GM21515 (cell line): ENCODE results near the gene DRG2.
A peak's percentile ranks its signal among the peaks of the same experiment; 100 is the strongest.

Source experiments
- ATAC-seq: cut with Tn5 transposase; IDR thresholded peaks from one replicate; pipeline ENCODE4 v1.9.1; 2021; ENCODE audit not compliant: unreplicated experiment

DRG2 gene

DNA sequence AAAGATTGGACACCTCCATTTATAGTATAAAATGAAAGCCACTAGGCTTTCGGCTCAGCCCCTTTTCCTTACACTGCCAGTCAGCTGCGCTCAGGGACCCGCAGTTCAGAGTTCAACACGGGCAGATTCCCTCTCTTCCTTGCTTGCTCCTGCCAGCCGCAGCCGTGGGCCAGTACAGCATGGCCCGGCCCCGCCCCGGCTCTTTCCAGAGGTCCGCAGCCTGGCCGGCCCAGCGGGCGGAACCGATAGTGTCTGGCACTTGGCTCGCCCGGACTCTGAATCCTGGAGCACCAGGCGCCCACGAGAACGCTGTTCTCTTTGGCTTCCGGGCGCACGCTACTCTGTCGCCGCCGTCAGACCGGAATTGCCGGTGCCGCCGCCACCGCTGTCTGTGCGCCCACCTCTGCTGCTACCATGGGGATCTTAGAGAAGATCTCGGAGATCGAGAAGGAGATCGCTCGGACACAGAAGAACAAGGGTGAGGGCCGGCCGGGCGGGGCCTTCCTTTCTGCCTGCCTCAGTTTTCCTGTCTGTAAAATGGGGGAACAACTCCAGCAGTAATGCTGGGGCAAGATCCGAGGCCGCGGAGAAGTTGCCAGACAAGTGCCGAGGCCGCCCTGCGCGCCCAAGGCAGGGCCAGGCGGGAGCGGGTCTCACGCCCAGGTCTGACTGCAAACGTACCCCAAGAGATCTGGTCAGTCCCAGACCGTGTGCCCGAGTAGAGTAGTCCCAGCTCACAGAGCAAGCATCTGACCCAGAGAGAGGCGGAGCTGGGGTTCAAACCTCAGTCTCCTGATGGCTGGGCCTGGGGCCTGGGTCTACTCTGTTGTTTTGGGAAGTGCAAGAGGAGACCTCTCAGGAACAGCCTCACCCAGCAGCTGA is at the start of gene DRG2:
Gene DRG2 (plus strand): TSS at position 339 of the 882 bp plus-strand sequence. CDS start 76 bp downstream, at position 415.
- ATAC-seq, result peak; percentile 87

GRCh38 chr17:18038149-18038850 is 49.4 kb upstream of the DRG2 start:
- no peak for ATAC-seq

- peak; percentile 91 for ATAC-seq
These were observed 48.8 kb upstream of the DRG2 start, which contains the start of the genes ATPAF2 and GID4 for GRCh38 chr17:18038861-18039534. TSS of gene ATPAF2 (minus strand) at chr17:18039168. CDS start at chr17:18039013, 155 bp downstream. TSS of gene GID4 (plus strand) at chr17:18039408. CDS start at chr17:18039465, 57 bp downstream.

GRCh38 chr17:18039535-18040260 is 48.0 kb upstream of the DRG2 start:
- ATAC-seq, result no peak

GRCh38 chr17:18040261-18040858 is 47.4 kb upstream of the DRG2 start:
- no peak for ATAC-seq

GRCh38 chr17:18041776-18042175 is 46.0 kb upstream of the DRG2 start:
- no peak for ATAC-seq

GRCh38 chr17:18042983-18043382 is 44.8 kb upstream of the DRG2 start:
- no peak for ATAC-seq

GRCh38 chr17:18043491-18043890 is 44.3 kb upstream of the DRG2 start:
- no peak for ATAC-seq

- no peak for ATAC-seq
These were observed 43.1 kb upstream of the DRG2 start for GRCh38 chr17:18044609-18045008.

DNA sequence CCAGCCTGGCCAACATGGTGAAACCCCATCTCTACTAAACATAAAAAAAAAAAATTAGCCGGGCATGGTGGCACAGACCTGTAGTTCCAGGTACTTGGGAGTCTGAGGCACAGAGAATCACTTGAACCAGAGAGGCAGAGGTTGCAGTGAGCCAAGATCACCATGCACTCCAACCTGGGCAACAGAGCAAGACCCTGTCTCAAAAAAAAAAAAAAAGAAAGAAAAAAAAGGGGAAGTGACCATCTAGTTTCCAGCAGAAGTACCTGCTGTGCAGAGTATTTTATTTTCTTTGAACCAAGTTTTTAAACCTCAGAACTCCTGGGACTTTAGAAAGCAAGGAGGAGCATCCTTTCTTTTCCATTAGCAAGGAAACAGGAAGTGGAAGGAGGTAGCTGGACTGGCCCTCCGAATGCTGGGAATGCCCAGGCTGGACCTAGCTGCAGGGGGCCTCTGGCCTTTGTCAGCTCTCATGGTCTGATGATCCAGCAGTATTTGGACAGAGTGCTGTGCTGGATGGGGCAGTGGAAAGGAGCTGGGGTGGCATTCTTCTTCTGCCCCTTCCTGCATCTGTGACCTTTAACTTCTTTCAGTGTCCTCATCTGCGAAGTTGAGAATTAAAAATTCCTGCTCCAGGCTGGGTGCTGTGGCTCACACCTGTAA is 41.9 kb upstream of the DRG2 start:
- no peak for ATAC-seq

DNA sequence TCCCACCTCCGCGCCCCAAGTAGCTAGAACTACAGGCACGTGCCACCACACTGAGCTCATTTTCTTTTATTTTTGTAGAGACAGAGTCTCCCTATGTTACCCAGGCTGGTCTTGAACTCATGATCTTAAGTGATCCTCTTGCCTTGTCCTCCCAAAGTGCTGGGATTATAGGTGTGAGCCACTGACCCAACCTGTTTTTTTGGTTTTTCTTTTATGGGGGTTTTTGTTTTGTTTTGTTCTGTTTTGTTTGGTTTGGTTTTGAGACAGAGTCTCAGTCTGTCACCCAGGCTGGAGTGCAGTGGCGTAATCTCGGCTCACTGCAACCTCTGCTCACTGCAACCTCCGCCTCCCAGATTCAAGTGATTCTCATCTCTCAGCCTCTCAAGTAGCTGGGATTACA is 32.2 kb upstream of the DRG2 start:
- no peak for ATAC-seq

GRCh38 chr17:18056214-18056613 is 31.5 kb upstream of the DRG2 start:
- ATAC-seq, result no peak

DNA sequence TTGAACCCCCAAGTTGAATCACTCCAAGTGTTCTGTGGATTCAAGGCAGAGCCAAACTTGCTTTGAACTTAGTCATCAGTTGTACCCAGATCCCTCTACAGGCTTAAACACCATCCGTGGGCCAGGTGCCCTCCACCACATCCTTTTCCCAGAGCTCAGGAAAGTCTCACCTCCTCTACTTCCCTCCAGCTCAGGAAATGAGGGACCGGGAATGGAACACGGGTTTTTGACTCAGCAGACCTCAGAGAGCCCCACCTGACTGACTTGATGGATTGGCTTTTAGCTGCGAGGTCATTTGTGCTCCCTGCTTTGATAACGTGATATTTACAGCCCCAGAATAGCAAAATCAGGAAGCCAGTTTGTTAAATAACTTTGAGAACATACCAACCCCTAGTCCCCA is 28.5 kb upstream of the DRG2 start:
- no peak for ATAC-seq

GRCh38 chr17:18064053-18064452 is 23.7 kb upstream of the DRG2 start:
- ATAC-seq, result no peak

GRCh38 chr17:18065546-18065945 is 22.2 kb upstream of the DRG2 start:
- no peak for ATAC-seq

GRCh38 chr17:18066866-18067265 is 20.9 kb upstream of the DRG2 start:
- ATAC-seq, result no peak

DNA sequence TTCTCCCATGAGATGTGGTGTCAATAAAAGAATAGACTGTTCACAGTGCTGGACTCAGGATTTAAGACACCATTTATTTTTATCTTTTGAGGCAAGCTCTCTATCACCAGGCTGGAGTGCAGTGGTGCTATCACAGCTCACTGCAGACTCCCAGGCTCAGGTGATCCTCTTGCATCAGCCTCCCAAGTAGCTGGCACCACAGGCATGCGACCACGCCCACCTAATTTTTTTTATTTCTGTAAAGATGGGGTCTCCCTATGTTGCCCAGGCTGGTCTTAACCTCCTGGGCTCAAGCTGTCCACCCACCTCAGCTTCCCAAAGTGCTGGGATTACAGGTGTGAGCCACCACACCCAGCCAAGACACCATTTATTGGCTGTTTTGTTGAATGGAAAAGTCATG is 18.6 kb upstream of the DRG2 start:
- no peak for ATAC-seq

GRCh38 chr17:18070861-18071340 is 16.8 kb upstream of the DRG2 start:
- no peak for ATAC-seq

DNA sequence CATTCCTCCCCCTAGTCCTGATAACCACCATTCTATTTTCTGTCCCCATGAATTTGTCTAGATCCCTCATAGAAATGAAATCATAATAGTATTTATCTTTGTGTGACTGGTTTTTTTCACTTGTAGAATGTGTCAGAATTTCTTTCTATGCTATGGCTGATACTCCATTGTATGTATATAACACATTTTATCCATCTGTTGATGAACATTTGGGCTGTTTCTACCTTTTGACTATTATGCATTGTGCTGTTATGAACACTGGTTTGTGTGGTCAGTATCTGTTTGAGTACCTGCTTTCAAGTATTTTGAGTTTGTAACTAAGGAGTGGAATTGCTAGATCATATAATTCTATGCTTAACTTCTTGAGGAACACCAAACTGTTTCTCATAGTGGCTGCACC is 16.0 kb upstream of the DRG2 start:
- no peak for ATAC-seq
